Left lung (tissue), 10 donors: Measurements from ENCODE around the gene CBR3. TPM values are rescaled to one million over a fixed set of nuclear protein-coding genes. Genes with fewer than 3 reads are reported as not detected.

Experiments used
- ATAC-seq: fragments of 200-7000 bp; cut with Tn5 transposase; one replicate; pipeline ENCODE4 v1.9.1; 2020; ENCODE audit warnings: moderate library complexity
- DNase-seq, 4 donors: peaks; one replicate each; pipeline ENCODE4 v3.0.0-alpha.2; 2013 to 2020
- H3K27ac ChIP-seq, 2 donors: fragments of 200-600 bp; sonication (generic) in 1 of 2; one replicate each; pipeline versions ENCODE4 v1.5.0 to v1.8.0; 2020 to 2021
- H3K27me3 ChIP-seq, 2 donors: fragments of 200-600 bp; sonication (generic) in 1 of 2; one replicate each; pipeline versions ENCODE4 v1.5.0 to v1.8.0; 2020 to 2021
- H3K36me3 ChIP-seq, 2 donors: fragments of 200-600 bp; sonication (generic) in 1 of 2; one replicate each; pipeline versions ENCODE4 v1.5.0 to v1.8.0; 2020 to 2021
- H3K4me1 ChIP-seq, 2 donors: fragments of 200-600 bp; one replicate each; pipeline ENCODE4 v1.8.0; 2021
- H3K4me3 ChIP-seq, 2 donors: fragments of 200-600 bp; sonication (generic) in 1 of 2; one replicate each; pipeline versions ENCODE4 v1.5.0 to v1.8.0; 2020 to 2021; ENCODE audit warnings: mild to moderate bottlenecking in 1 of 2
- H3K9me3 ChIP-seq, 2 donors: fragments of 200-600 bp; sonication (generic) in 1 of 2; one replicate each; pipeline versions ENCODE4 v1.5.0 to v1.8.0; 2020 to 2021
- intact Hi-C, 2 donors: fragments of 100-400 bp; cut with DNase I; formaldehyde crosslinking; loops; one replicate each; pipeline versions ENCODE4 v1.11.2 to v1.14.2; 2022
- polyA plus RNA-seq, 6 donors: library from polyadenylated mRNA; unstranded; fragments of 120-200 nt; gene quantifications; one replicate each; pipeline ENCODE4 v1.2.1, GENCODE V29; 2013; ENCODE audit not compliant: insufficient read length in 6 of 6
- total RNA-seq, 2 donors: library from RNA; stranded (reverse); fragmentation: NEBNext Ultra II Directional; extraction: Animal tissue kit (Norgen Biotek cat#: 25700); gene quantifications; one replicate each; pipeline ENCODE4 v1.2.1, GENCODE V29; 2021
- TF ChIP-seq, protein P1 (sequence below), 2 donors: fragments of 200-600 bp; sonication (generic) in 1 of 2; IDR thresholded peaks; one replicate each; pipeline versions ENCODE4 v1.5.0 to v1.8.0; 2021; ENCODE audit warnings: antibody characterized with exemption in 2 of 2
- donor health status: DM: no; HTN: yes; CAD: no.
- donor health status: DM: no; HTN: no; CAD: no.

The CBR3 gene
- total and polyA plus RNA-seq, 8 donors: 1.3 to 4.7 (median 2.3) TPM

DNA sequence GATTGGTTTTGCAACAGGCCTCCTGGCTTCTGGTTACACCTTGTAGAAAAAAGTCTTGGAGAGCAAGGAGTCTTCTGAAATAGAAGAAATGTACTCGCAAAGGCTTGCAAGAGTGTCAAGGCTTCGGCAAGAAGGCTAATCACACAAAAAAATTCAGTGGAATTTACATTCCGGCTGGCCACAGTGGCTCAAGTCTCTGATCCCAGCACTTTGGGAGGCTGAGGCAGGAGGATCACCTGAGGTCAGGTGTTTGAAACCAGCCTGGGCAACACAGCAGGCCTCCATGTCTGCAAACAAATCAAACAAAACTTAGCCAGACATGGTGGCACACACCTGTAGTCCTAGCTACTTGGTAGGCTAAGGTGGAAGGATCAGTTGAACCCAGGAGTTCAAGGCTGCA lies 14.0 kb downstream of the CBR3 start:
- TF ChIP-seq, protein P1, sequence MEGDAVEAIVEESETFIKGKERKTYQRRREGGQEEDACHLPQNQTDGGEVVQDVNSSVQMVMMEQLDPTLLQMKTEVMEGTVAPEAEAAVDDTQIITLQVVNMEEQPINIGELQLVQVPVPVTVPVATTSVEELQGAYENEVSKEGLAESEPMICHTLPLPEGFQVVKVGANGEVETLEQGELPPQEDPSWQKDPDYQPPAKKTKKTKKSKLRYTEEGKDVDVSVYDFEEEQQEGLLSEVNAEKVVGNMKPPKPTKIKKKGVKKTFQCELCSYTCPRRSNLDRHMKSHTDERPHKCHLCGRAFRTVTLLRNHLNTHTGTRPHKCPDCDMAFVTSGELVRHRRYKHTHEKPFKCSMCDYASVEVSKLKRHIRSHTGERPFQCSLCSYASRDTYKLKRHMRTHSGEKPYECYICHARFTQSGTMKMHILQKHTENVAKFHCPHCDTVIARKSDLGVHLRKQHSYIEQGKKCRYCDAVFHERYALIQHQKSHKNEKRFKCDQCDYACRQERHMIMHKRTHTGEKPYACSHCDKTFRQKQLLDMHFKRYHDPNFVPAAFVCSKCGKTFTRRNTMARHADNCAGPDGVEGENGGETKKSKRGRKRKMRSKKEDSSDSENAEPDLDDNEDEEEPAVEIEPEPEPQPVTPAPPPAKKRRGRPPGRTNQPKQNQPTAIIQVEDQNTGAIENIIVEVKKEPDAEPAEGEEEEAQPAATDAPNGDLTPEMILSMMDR (IDR thresholded peaks at IDR 0.05): no peak
- no peaks in the 10 kb centered on the region for H3K27me3 ChIP-seq
- H3K9me3 ChIP-seq: no peaks in the 10 kb centered on the region
- intact Hi-C loops: loop anchor here in 1 of 2 donors (10.0 kb wide), 1 partner anchor 186 kb away; no protein-coding TSS in a partner anchor
- DNase-seq: no peak
- H3K36me3 ChIP-seq: no peaks in the 10 kb centered on the region
- peaks cover 14 to 25% of the 10 kb centered on the region in 2 donors for H3K4me1 ChIP-seq
- no peak for ATAC-seq
- no peak overlapping the region for H3K27ac ChIP-seq
- no peak overlapping the region for H3K4me3 ChIP-seq

DNA sequence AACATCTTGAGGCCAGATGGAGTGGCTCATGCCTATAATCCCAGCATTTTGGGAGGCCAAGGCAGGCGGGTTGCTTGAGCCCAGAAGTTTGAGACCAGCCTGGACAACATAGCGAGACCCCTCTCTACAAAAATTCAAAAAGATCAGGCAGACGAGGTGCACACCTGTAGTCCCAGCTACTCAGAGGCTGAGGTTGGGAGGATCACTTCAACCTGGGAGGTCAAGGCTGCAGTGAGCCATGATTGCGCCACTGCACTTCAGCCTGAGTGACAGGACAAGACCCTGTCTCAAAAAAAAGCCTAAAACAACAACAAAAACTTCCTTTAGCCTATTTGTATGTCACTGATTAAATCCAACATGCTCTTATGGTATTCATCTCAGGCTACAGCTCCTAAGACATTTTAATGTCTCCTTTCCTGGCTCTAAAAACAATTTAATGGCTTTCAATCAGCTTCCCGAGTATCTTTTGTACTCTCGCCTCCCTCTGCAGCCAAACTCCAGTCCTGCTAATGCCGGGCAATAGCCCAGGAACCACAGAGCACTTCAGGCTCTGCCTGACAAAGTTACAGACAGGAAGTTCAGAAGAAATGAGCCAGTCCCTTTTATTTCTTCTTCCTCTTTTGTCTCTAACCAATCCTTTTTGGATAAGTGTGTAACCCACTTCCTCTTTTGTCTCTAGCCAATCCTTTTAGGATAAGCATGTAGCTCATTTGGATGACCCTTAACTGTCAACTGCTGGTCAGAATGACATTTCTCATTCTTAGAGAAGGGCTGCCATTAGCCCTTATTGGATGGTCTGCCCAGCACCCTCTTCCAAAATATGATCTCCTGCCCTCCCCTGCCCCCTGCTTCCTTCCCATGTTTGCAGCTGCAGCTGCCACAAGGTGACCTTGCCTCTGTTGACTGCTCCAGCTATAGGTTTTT lies 15.2 kb downstream of the CBR3 start:
- DNase-seq (peak in 2 of 4 donors; percentile 50 to 78), ATAC-seq (peak; percentile 90)
- no peaks in the 10 kb centered on the region for H3K9me3 ChIP-seq
- H3K4me1 ChIP-seq: peaks cover 14 to 25% of the 10 kb centered on the region in 2 donors
- intact Hi-C loops: loop anchor here in 1 of 2 donors (10.0 kb wide), 1 partner anchor 185 kb away; no protein-coding TSS in a partner anchor
- H3K27ac ChIP-seq: peak overlapping the region; percentile 74 to 89
- no peak overlapping the region for H3K4me3 ChIP-seq
- H3K27me3 ChIP-seq: no peaks in the 10 kb centered on the region
- TF ChIP-seq, protein P1 (IDR thresholded peaks at IDR 0.05): no peak
- H3K36me3 ChIP-seq: no peaks in the 10 kb centered on the region

DNA sequence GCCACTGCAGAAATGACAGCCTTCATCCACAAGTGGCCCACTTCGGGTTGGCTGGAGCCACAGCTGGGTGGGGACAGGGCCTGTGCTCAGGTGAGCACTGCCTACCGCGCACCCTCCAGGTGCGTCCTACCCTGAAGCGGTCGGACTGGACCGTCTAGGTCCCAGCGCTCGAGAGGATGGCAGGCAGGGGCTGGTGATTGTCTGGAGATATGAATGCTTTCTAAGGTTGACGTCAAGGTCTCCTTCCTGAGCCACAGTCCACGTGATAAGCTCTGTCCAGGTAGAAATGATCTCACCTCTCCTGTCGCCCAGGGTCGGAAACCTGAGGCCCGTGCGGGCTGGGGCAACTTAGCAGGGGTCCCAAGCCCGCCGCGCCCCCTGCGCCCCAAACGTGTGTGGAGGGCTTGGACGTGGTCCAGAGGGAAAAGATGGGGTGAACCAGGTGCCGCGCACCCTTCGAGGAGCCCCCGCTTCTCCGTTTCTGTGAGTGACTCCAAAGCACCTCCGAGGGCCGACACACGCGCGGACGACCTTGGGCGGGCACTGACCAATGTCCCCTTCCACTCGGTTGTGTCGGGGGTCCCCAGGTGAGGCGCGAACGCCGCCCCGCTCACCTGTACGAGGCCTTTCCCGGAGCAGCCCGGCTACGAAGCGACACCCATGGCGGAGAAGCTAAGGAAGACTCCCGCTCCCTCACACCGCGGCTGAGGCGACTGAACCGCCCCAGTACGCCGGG lies 20.9 kb downstream of the CBR3 start:
- no peaks in the 10 kb centered on the region for H3K27me3 ChIP-seq
- intact Hi-C loops: no loop called here
- peak overlapping the region; percentile 83 to 90 for H3K27ac ChIP-seq
- H3K4me1 ChIP-seq: peaks cover 5 to 41% of the 10 kb centered on the region in 2 donors
- TF ChIP-seq, protein P1 (IDR thresholded peaks at IDR 0.05): no peak
- peak; percentile 36 to 87 (median 85) for DNase-seq
- peak; percentile 66 for ATAC-seq
- H3K4me3 ChIP-seq: peak overlapping the region; percentile 63 to 67
- no peaks in the 10 kb centered on the region for H3K9me3 ChIP-seq
- H3K36me3 ChIP-seq: no peaks in the 10 kb centered on the region

DNA sequence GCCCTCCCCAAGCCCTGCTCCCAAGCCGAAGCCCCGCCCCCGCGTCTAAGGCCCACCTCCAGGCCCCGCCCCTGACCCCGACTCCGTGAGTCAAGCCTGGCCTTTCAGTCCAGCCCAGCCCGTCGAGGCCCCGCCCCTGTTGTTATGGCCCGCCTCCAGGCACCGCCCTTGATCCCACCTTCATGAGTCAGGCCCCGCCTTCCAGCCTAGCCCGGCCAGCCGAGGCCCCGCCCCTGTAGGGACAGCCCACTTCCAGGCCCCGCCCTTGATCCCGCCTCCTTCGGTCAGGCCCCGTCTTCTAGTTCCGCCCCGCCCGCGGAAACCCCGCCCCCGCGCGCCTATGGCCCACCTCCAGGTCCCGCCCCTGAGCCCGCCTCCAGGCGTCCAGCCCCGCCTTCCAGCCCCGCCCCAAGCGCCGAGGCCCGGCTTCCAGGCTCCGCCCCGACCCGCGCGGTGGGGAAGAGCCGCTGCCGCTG lies 21.5 kb downstream of the CBR3 start:
- no peaks in the 10 kb centered on the region for H3K9me3 ChIP-seq
- H3K4me3 ChIP-seq: peak overlapping the region; percentile 88 to 90
- peaks cover 4 to 40% of the 10 kb centered on the region in 2 donors for H3K4me1 ChIP-seq
- TF ChIP-seq, protein P1 (IDR thresholded peaks at IDR 0.05): no peak
- no peaks in the 10 kb centered on the region for H3K36me3 ChIP-seq
- peak overlapping the region; percentile 90 to 97 for H3K27ac ChIP-seq
- DNase-seq (peak; percentile 97 to 100 (median 100)), ATAC-seq (peak; percentile 93)
- intact Hi-C loops: no loop called here
- H3K27me3 ChIP-seq: no peaks in the 10 kb centered on the region
